C4-2B (cell line): ENCODE data around the gene PDCD2L.

Experiments used
- CTCF ChIP-seq: fragments of 450-650 bp; conservative IDR thresholded peaks from 2 replicates; pipeline ENCODE4 v1.5.1; 2017; ENCODE audit warnings: mild to moderate bottlenecking
- ZFX ChIP-seq: fragments of 450-650 bp; IDR thresholded peaks from 2 replicates; pipeline ENCODE4 v1.6.1; 2017

- TF ChIP-seq CTCF (no peak), ZFX (no peak)
These were observed 30.5 kb upstream of the PDCD2L start for GRCh38 chr19:34373601-34374288.
